PC-9 (cell line): ENCODE measurements around the gene CD38. TPM values are rescaled to one million over a fixed set of nuclear protein-coding genes. Genes with fewer than 3 reads are reported as not detected.

ENCODE experiments used
- BruUV-seq: library from RNA; stranded (reverse); fragments of 400-500 nt; replicated peaks from 2 replicates; lab custom pipeline; 2021; lab: Mats Ljungman, UMichigan
- CTCF ChIA-PET: fragments of 300-600 bp; sonication (Branson Sonifier 250); formaldehyde crosslinking; loops from one replicate; lab custom pipeline; 2022; ENCODE audit warnings: antibody characterized with exemption; lab: Charles Lee
- POLR2A ChIA-PET: fragments of 300-600 bp; sonication (Branson Sonifier 250); formaldehyde crosslinking; loops from one replicate; lab custom pipeline; 2022; ENCODE audit warnings: antibody characterized with exemption; ENCODE audit not compliant: unreplicated experiment; lab: Charles Lee
- DNase-seq, 2 experiments: peaks; one replicate each; pipeline versions ENCODE4 v3.0.0 to v3.0.0-alpha.2; 2015 to 2022; ENCODE audit warnings: mixed read lengths in 1 of 2
- H2AFZ ChIP-seq: fragments of 200-600 bp; sonication (generic); 2 replicates; pipeline ENCODE4 v1.8.1; 2017; ENCODE audit warnings: antibody characterized with exemption
- H3F3A ChIP-seq: fragments of 200-600 bp; sonication (generic); 2 replicates; pipeline ENCODE4 v1.8.1; 2017; ENCODE audit warnings: antibody characterized with exemption, mild to moderate bottlenecking, low read depth; ENCODE audit not compliant: insufficient read depth
- H3K27ac ChIP-seq: fragments of 200-600 bp; sonication (generic); 2 replicates; pipeline ENCODE4 v1.6.1; 2016; ENCODE audit warnings: mixed run types
- H3K27me3 ChIP-seq: fragments of 200-600 bp; sonication (generic); 2 replicates; pipeline ENCODE4 v1.6.1; 2016; ENCODE audit warnings: low read depth, mixed run types; ENCODE audit not compliant: insufficient read depth
- H3K36me3 ChIP-seq: fragments of 200-600 bp; sonication (generic); 2 replicates; pipeline ENCODE4 v1.6.1; 2016; ENCODE audit warnings: low read depth, mixed run types
- H3K4me1 ChIP-seq: fragments of 200-600 bp; sonication (generic); replicated peaks from 2 replicates; pipeline ENCODE4 v1.6.1; 2016; ENCODE audit warnings: mixed run types; ENCODE audit not compliant: insufficient read depth
- H3K4me2 ChIP-seq: fragments of 200-600 bp; sonication (generic); 2 replicates; pipeline ENCODE4 v1.6.1; 2017; ENCODE audit warnings: mixed run types
- H3K4me3 ChIP-seq: fragments of 200-600 bp; sonication (generic); 2 replicates; pipeline ENCODE4 v1.6.1; 2016; ENCODE audit warnings: mixed run types
- H3K79me2 ChIP-seq: fragments of 200-600 bp; sonication (generic); 2 replicates; pipeline ENCODE4 v1.6.1; 2017; ENCODE audit warnings: low read depth, mixed run types
- H3K9me2 ChIP-seq: fragments of 200-600 bp; sonication (generic); 2 replicates; pipeline ENCODE4 v1.8.1; 2017; ENCODE audit warnings: mild to moderate bottlenecking; ENCODE audit not compliant: insufficient read depth
- H3K9me3 ChIP-seq: fragments of 200-600 bp; sonication (generic); 2 replicates; pipeline ENCODE4 v1.8.1; 2016; ENCODE audit warnings: low read depth; ENCODE audit not compliant: insufficient read depth
- H4K20me1 ChIP-seq: fragments of 200-600 bp; sonication (generic); 2 replicates; pipeline ENCODE4 v1.8.1; 2017; ENCODE audit not compliant: insufficient read depth
- CTCF ChIP-seq: fragments of 200-600 bp; sonication (generic); conservative IDR thresholded peaks from 2 replicates; pipeline ENCODE4 v1.6.1; 2017; ENCODE audit warnings: mixed run types, antibody characterized with exemption, mild to moderate bottlenecking, moderate library complexity
- EZH2 ChIP-seq: fragments of 200-600 bp; sonication (generic); IDR thresholded peaks from 2 replicates; pipeline ENCODE4 v1.8.0; 2017; ENCODE audit warnings: antibody characterized with exemption, low read depth
- intact Hi-C: fragments of 100-400 bp; cut with micrococcal nuclease; formaldehyde crosslinking; loops from one replicate; pipeline ENCODE4 v1.10.0; 2022; ENCODE audit not compliant: unreplicated experiment
- total RNA-seq: library from RNA; stranded (reverse); gene quantifications from 2 replicates; pipeline ENCODE4 v1.2.3, GENCODE V29; 2021

The CD38 gene
- total RNA-seq, 1 experiment from 2014 or later, result 0.90 TPM

GRCh38 chr4:15776871-15777648 lies 1.1 kb upstream of the CD38 start:
- no peak for TF ChIP-seq EZH2
- no peak for TF ChIP-seq CTCF
- CTCF ChIA-PET, result interaction anchor here (0.6 kb wide), 1 partner anchor 123 kb away, joined by 6 read pairs; no protein-coding TSS in a partner anchor

GRCh38 chr4:15777697-15778288 lies 335 bp upstream of the CD38 start:
- no peaks in the 10 kb centered on the region for H3K27me3 ChIP-seq
- intact Hi-C loops, result loop anchor here (10.0 kb wide), 1 partner anchor 123 kb away; the partner anchor contains the start of gene FBXL5

More at GRCh38 chr4:15776871-15777648, 1.1 kb upstream of the CD38 start:
- Histone ChIP-seq H3K36me3 (no peaks in the 10 kb centered on the region), H3K4me1 (peaks cover 14% of the 10 kb centered on the region), H2AFZ (no peak overlapping the region), H3F3A (no peaks in the 10 kb centered on the region; the same call in 1 of the 2 replicates), H3K27me3 (no peaks in the 10 kb centered on the region), H4K20me1 (no peaks in the 10 kb centered on the region), H3K27ac (no peak overlapping the region), H3K9me3 (no peaks in the 10 kb centered on the region), H3K4me2 (no peak overlapping the region), H3K79me2 (no peaks in the 10 kb centered on the region), H3K9me2 (no peaks in the 10 kb centered on the region), H3K4me3 (no peak overlapping the region)
- intact Hi-C loops, result loop anchor here (10.0 kb wide), 1 partner anchor 122 kb away; the partner anchor contains the start of gene FBXL5
- POLR2A ChIA-PET, result interaction anchor here (0.6 kb wide), 1 partner anchor 91 kb away, joined by 4 read pairs; no protein-coding TSS in a partner anchor
- DNase-seq, result no peak
- no TSS peak for BruUV-seq

More at GRCh38 chr4:15777697-15778288, 335 bp upstream of the CD38 start:
- H3K4me2 ChIP-seq, result no peak overlapping the region
- POLR2A ChIA-PET, result interaction anchor here (0.6 kb wide), 1 partner anchor 92 kb away, joined by 4 read pairs; no protein-coding TSS in a partner anchor
- H3K9me2 ChIP-seq, result no peaks in the 10 kb centered on the region
- no peaks in the 10 kb centered on the region; the same call in 1 of the 2 replicates for H3F3A ChIP-seq
- no peaks in the 10 kb centered on the region for H3K79me2 ChIP-seq
- TF ChIP-seq EZH2 (no peak), CTCF (no peak)
- H2AFZ ChIP-seq, result no peak overlapping the region
- H4K20me1 ChIP-seq, result no peaks in the 10 kb centered on the region
- BruUV-seq, result no TSS peak
- no peak for DNase-seq
- no peaks in the 10 kb centered on the region for H3K9me3 ChIP-seq
- H3K4me1 ChIP-seq, result peaks cover 14% of the 10 kb centered on the region
- CTCF ChIA-PET, result no interaction called here
- H3K4me3 ChIP-seq, result no peak overlapping the region
- H3K27ac ChIP-seq, result no peak overlapping the region
- H3K36me3 ChIP-seq, result no peaks in the 10 kb centered on the region
